ENCODE measurements around the gene CHCHD6.

The CHCHD6 gene

DNA sequence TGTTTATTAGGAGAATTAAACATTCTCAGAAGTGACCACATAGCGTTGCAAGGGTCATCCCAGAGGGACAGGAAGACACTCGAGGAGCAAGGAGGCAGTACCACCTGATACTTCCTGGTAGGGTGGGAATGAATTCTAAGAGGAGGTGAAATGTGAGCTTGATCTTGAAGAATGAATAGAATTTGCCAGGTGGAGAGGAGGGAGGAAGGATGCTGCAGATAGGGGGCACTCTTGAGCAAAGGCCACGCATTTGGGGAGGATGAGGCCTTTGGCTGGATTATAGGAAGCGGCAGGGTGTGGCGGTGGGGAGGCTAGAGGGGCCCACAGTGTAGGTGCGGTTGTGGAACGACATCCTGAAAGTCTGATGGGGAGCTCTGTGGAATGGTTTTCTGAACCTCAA is 33.5 kb downstream of the CHCHD6 start:
- no peak overlapping the region for H3K4me3 ChIP-seq (ENCODE audit: low read length)
- peaks cover 14% of the 10 kb centered on the region for H3K36me3 ChIP-seq (replicated peaks; ENCODE audit: low read depth, low read length)
- H2AFZ ChIP-seq (ENCODE audit: low read depth, low read length): no peak overlapping the region
- TF ChIP-seq CTCF (IDR thresholded peaks at IDR 0.05; ENCODE audit: low read depth, low read length) (peak; percentile 28), EZH2phosphoT487 (IDR thresholded peaks at IDR 0.05; ENCODE audit: low read depth) (no peak)
- no peaks in the 10 kb centered on the region for H3K27me3 ChIP-seq (ENCODE audit: low read depth, low read length)
- H3K4me2 ChIP-seq (ENCODE audit: low read length): no peak overlapping the region
- H3K79me2 ChIP-seq (ENCODE audit: low read length): no peaks in the 10 kb centered on the region
- no peaks in the 10 kb centered on the region for H4K20me1 ChIP-seq (ENCODE audit: insufficient read depth, low read length)
- no peak overlapping the region for H3K27ac ChIP-seq (ENCODE audit: low read length)
- no peaks in the 10 kb centered on the region for H3K4me1 ChIP-seq (ENCODE audit: low read length)
- no peaks in the 10 kb centered on the region for H3K9me3 ChIP-seq (ENCODE audit: insufficient read depth, low read length)
- no peak overlapping the region for H3K9ac ChIP-seq (ENCODE audit: low read length)

GRCh38 chr3:126742057-126742456 is 38.0 kb downstream of the CHCHD6 start:
- Histone ChIP-seq H3K4me3 (ENCODE audit: low read length) (no peak overlapping the region), H3K27me3 (ENCODE audit: low read depth, low read length) (no peaks in the 10 kb centered on the region), H3K9me3 (ENCODE audit: insufficient read depth, low read length) (no peaks in the 10 kb centered on the region), H3K79me2 (ENCODE audit: low read length) (no peaks in the 10 kb centered on the region), H3K4me1 (ENCODE audit: low read length) (no peaks in the 10 kb centered on the region), H3K9ac (ENCODE audit: low read length) (no peak overlapping the region), H2AFZ (ENCODE audit: low read depth, low read length) (no peak overlapping the region), H3K4me2 (ENCODE audit: low read length) (no peak overlapping the region), H4K20me1 (ENCODE audit: insufficient read depth, low read length) (no peaks in the 10 kb centered on the region), H3K27ac (ENCODE audit: low read length) (no peak overlapping the region), H3K36me3 (replicated peaks; ENCODE audit: low read depth, low read length) (peaks cover 8% of the 10 kb centered on the region)
- no peak for TF ChIP-seq EZH2phosphoT487 (IDR thresholded peaks at IDR 0.05; ENCODE audit: low read depth)
- no peak for TF ChIP-seq CTCF (IDR thresholded peaks at IDR 0.05; ENCODE audit: low read depth, low read length)

DNA sequence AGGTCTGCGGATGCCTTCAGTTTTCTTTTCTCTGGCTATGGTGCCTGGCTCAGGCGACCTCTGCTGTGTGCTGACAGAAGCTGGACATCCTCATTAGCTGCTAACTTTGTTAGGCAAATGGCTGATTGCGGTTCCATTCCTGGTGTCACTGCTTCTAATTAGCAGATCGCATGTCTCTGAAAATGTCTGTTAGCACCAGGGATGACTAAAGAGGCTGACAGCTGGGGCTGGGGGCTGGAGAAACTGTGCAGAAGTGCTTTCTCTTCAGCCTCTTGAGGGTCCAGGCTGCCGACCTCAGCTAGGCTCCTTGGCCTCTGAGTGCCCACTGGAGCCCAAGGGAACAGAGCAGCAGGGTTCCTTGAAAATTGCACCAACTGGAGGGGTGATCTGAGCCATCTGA is 39.3 kb downstream of the CHCHD6 start:
- H3K4me3 ChIP-seq (ENCODE audit: low read length): no peak overlapping the region
- H3K27me3 ChIP-seq (ENCODE audit: low read depth, low read length): no peaks in the 10 kb centered on the region
- H2AFZ ChIP-seq (ENCODE audit: low read depth, low read length): no peak overlapping the region
- no peaks in the 10 kb centered on the region for H3K4me1 ChIP-seq (ENCODE audit: low read length)
- H3K27ac ChIP-seq (ENCODE audit: low read length): no peak overlapping the region
- no peaks in the 10 kb centered on the region for H3K79me2 ChIP-seq (ENCODE audit: low read length)
- no peak for TF ChIP-seq CTCF (IDR thresholded peaks at IDR 0.05; ENCODE audit: low read depth, low read length)
- TF ChIP-seq EZH2phosphoT487 (IDR thresholded peaks at IDR 0.05; ENCODE audit: low read depth): no peak
- H3K9ac ChIP-seq (ENCODE audit: low read length): no peak overlapping the region
- H3K9me3 ChIP-seq (ENCODE audit: insufficient read depth, low read length): no peaks in the 10 kb centered on the region
- H3K4me2 ChIP-seq (ENCODE audit: low read length): no peak overlapping the region
- H4K20me1 ChIP-seq (ENCODE audit: insufficient read depth, low read length): no peaks in the 10 kb centered on the region
- H3K36me3 ChIP-seq (replicated peaks; ENCODE audit: low read depth, low read length): peaks cover 7% of the 10 kb centered on the region

GRCh38 chr3:126743781-126744180 is 39.7 kb downstream of the CHCHD6 start:
- Histone ChIP-seq H3K9me3 (ENCODE audit: insufficient read depth, low read length) (no peaks in the 10 kb centered on the region), H2AFZ (ENCODE audit: low read depth, low read length) (no peak overlapping the region), H3K9ac (ENCODE audit: low read length) (no peak overlapping the region), H3K36me3 (replicated peaks; ENCODE audit: low read depth, low read length) (peaks cover 3% of the 10 kb centered on the region), H3K79me2 (ENCODE audit: low read length) (no peaks in the 10 kb centered on the region), H3K27ac (ENCODE audit: low read length) (no peak overlapping the region), H3K4me1 (ENCODE audit: low read length) (no peaks in the 10 kb centered on the region), H3K4me3 (ENCODE audit: low read length) (no peak overlapping the region), H4K20me1 (ENCODE audit: insufficient read depth, low read length) (no peaks in the 10 kb centered on the region), H3K27me3 (ENCODE audit: low read depth, low read length) (no peaks in the 10 kb centered on the region), H3K4me2 (ENCODE audit: low read length) (no peak overlapping the region)
- TF ChIP-seq EZH2phosphoT487 (IDR thresholded peaks at IDR 0.05; ENCODE audit: low read depth) (no peak), CTCF (IDR thresholded peaks at IDR 0.05; ENCODE audit: low read depth, low read length) (no peak)
